Fibroblast of skin of left quadriceps (primary cell): ENCODE measurements around the gene PPWD1.
"Not testable (repeated sequence)": the region's sequence is repeated elsewhere in the genome, so short reads cannot be mapped to it uniquely, and the experiment has no call there.

Experiments
- DNase-seq, 2 experiments: peaks; one replicate each; pipeline ENCODE4 v3.0.0-alpha.2; 2013; ENCODE audit warnings: low read depth in 2 of 2

PPWD1 gene

DNA sequence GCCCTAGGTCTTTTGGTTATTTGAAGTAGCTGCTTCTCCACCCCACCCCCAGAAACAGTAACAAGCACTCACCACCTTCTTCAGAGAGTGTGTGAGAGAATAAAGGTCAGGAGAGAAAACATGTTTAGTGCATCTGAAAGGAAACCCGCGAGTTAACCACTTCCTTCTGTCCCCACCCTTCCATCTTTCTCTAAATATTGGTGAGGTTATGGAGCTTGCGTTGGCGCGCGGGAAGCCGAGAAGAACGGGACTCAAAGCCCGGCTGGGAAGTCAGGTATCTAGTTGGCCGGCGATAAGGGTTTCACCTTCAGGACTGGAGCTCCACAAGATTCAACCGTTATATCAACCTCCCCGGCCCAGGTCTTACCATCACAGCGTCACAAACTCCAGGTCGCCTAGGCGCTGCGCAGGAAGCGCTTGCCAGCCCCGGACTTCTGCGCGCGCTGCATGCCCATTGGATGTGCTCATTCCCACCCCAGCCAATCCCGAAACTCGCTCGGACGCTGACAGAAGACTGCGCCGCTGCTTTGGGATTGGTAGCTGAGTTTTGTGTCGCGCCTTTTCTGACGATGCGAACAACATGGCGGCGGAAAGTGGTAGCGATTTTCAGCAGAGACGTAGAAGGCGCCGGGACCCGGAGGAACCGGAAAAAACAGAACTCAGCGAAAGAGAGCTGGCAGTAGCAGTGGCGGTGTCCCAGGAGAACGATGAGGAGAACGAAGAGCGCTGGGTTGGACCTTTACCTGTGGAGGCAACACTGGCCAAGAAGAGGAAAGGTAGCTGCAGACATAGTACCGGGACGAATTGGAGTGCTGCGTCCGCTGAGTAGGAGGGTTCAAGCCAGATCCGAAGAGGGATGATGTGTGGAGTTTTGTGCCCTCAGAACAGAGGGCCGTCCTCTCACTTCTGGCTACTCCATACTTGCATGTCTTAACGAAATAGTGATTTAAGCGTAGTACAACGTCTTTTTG, at the start of gene PPWD1, which contains the start of gene CENPK:
TSS of gene PPWD1 (plus strand) at position 566 of the 971 bp plus-strand sequence. CDS start at position 581, 15 bp downstream.
TSS of gene CENPK (minus strand) at position 438 of the 971 bp plus-strand sequence. CDS start 8,261 bp downstream, outside the sequence.
- DNase-seq, result peak; percentile 85 to 86

DNA sequence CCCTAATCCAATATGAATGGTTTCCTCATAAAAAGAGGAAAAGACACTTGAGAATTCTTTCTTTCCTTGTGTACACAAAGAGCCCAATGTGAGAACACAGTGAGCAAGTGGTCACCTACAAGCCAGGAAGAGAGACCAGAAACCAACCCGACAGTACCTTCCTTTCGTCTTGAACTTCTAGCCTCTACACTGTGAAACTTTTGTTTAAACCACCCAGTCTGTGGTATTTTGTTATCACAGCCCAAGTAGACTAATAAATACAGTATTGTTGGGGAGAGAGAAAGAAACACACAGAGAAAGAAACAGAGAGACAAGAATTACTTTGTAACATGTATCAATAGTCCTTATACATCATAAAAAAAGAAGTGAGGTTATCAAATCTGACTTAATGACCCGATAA, 37.4 kb upstream of the PPWD1 start:
- DNase-seq, result no peak

DNA sequence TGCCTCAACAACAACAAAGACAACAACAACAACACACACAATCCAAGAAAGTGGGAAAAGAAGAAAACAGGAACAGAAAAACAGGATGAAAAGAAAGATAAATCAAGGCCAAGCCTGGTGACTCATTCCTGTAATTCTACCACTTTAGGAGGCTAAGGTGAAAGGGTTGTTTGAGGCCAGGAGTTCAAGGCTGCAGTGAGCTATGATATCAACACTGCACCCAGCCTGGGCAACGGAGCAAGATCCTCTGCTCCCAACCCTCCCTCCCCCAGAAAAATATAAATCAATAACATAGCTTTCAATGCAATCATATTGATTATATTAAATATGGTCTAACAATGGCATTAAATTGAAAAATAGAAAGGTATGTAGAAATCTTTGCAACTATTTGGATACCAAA, 32.2 kb upstream of the PPWD1 start:
- DNase-seq, result no peak

DNA sequence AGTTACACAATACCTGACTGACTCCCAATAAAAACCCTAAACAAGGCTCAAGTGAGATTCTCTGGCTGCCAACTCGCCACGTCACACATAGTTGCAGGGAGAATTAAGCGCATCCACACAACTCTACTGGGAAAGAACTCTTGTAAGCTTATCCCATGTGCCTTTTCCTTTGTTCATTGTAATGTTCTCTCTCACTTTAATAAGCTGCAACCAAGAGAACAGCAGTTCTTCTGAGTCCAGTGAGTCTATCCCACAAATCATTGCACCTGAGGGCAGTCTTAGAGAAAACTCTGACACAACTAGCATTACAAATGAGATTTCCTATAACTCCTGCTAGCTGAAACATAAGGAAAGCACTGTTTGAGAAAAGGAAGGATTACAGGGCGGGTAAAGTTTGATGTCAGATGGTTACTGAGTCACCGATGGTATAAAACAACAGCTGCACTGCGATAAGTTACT, 27.5 kb upstream of the PPWD1 start:
- DNase-seq, result no peak

DNA sequence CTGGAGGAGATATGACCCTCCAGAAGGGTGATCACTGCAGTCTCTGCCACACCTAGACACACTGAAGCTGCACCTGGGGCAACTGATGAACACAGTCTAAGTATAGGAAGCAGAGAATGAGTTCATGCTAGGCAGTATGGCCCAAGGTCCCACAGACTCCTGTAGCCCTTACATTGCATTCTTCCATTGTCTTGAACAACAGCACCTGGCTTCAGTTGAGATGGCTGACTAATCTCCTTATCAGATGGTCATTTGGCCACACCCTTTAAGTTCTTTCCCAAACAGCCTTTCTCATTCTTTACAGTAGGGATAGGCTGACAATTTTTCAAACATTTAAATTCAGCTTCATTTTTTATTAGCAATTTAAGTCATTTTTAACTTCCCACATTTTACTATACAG, 23.3 kb upstream of the PPWD1 start:
- DNase-seq, result no peak

DNA sequence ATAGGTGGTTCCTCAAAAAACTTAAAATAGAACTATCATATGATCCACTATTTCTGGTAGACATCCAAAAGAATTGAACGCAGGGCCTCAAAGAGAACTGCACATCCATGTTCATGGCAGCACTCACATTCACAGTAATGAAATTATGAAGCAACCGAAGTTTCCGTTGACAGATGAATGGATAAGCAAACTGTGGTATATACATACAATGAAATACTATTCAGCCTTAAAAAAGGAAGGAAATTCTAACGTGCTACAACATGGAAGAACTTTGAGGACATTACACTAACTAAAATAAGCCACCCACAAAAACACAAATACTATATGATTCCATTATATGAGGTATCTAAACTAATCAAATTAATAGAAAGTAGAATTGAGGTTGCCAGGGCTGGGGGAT, 18.6 kb upstream of the PPWD1 start:
- DNase-seq, result no peak

DNA sequence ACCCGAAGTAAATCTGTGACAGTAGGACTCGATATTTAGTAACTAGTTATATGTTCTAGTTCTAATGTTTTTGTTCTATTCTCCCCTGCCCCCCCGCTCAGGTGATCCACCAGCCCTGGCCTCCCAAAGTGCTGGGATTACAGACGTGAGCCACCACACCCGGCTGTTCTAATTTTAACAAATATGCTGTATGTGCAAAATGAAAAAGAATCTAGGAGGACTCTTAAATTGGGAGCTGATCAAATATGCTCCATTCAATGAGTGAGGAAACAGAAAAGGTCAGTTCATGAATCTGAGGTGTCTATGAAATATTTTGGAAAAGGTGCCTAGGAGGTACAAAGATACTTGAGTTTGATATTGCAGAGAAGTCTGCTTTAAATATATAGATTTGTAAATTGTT, 17.0 kb upstream of the PPWD1 start:
- no peak for DNase-seq

DNA sequence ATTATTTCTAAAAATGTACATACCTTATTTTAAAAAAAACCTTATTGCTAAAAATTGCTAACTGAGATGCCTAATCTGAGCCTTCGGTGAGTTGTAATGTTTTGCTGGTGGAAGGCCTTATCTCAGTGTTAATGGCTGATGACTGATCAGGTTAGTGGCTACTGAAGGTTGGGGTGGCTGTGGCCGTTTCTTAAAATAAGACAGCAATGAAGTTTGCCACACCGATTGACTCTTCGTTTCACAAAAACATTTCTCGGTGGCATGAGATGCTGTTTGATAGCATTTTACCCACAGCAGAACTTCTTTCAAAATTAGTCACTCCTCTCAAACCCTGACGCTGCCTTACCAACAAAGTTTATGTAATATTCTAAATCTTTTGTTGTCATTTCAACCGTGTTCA, 14.8 kb upstream of the PPWD1 start:
- no peak for DNase-seq

DNA sequence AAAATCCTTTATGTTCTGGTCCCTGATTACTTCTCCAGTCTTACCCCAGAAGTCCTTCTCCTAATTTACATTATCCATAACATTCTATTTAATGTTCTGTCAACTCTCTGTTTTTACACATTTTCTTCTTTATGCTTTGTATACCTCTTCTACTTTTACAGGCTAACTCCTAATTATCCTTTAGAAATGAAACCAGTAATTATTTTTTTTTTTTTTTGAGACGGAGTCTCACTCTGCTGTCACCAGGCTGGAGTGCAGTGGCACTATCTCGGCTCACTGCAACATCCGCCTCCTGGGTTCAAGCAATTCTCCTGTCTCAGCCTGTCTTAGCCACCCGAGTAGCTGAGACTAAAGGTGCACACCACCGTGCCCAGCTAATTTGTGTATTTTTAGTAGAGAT, 9.2 kb upstream of the PPWD1 start:
- no peak for DNase-seq

DNA sequence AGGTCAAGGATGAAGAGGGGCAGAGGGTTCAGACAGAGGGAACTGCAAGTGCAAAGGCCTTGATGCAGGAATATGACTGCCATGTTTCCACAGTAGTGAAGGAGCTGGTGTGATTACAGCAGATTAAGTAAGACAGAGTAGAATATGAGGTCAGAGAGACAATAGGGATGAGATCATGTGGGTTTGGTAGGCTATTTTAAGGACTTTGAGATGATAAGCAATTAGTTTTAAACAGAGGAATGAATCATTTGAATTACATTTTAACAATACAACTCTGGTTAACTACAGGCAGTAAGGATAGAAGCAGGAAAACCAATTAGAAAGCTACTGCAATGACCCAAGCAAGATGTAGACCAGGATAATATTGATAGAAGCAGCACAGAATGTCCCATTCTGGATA, 7.8 kb upstream of the PPWD1 start:
- no peak for DNase-seq

DNA sequence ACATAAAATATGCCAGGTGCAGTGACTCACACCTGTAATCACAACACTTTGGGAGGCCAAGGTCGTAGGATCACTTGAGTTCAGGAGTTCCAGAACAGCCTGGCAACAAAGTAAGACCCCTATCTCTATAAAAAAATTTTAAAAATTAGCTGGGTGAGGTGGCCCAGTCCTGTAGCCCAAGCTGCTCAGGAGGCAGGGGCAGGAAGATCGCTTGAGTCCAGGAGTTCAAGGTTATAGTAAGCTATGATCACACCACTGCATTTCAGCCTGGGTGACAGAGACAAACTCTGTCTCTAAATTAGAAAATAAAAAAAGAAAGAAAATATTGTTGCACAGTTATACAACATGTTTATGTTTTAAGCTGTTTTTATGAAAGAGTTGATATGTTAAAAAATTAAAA, 6.9 kb upstream of the PPWD1 start:
- no peak for DNase-seq

DNA sequence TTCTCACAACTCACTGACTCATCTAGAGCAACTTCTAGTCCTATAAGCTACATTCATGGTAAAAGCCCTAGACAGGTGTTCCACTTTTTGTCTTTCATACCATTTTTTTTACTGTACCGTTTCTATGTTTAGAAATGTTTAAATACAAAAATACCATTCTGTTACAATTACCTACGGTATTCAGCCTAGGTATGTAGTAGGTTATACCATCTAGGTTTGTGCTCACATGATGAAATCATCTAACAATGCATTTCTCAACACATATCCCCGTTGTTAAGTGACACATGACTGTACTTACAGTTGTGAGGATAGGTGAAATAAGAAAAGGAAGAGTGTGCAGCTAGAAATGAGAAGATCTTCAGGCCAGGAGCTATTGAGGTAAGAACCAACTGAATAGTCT, 6.4 kb upstream of the PPWD1 start:
- DNase-seq, result no peak

DNA sequence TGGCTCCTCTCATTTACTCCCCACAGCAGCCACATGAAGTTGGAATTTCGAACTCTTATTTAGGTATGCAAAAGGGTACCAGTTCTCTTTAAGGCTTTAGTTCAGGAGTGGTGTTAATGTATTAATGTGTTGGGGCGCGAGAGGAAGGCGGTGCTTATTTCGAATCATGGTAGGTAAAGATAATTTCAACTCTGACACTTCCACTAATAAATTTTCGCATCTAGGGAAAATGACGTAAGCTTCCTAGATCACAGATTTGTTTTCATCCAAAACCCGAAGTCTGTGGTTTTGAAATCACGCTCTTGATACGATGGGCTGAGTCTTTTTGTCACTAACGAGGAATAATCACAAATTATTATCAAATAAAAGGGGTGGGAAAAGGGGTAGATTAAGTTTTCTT, 681 bp downstream of the PPWD1 start:
- no peak for DNase-seq

DNA sequence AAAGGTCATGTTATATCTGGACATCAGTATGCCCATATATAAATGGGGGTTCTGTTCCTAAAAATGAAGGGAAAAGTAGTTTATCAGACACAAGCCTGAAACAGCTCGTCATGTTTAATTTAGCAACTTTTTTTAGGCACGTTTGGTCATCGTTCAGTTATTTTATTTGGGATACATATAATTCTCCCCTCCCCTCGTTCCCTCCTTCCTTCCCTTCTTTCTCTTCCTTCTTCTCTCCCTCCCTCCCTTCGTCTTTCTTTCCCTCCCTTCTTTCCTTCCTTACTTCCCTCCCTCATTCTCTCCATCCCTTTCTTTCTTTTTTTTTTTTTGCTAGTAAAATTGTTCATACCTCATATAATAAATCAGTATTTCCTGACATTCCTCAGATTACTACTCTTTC, 3.4 kb downstream of the PPWD1 start:
- DNase-seq, result no peak

DNA sequence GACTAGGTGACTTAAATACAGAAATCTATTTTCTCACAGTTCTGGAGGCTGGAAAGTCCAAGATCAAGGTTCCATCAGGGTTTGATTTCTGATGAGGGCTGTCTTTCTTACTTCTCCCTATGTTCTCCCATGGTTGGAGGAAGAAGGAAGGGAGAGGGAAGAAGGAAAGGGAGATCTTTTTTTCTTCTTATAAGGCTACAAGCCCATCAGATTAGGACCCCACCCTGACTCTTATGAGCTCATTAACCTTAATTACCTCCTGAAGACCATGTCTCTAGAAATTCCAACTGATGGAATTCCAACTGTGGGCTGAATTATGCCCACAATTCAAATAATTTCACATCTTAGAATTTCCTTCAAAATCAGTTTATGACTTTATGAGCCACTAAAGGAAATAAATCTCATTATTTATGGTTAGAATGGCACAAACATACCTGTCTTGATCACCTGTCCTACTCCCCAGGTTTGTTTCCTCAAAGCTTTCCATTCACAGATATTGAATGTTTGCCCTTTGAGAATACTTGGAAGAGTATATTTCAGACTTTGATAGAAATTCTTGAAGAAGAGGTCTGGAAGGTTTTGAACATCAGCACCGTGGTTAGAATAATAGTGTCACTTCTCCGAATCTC, 7.6 kb downstream of the PPWD1 start:
- no peak for DNase-seq

DNA sequence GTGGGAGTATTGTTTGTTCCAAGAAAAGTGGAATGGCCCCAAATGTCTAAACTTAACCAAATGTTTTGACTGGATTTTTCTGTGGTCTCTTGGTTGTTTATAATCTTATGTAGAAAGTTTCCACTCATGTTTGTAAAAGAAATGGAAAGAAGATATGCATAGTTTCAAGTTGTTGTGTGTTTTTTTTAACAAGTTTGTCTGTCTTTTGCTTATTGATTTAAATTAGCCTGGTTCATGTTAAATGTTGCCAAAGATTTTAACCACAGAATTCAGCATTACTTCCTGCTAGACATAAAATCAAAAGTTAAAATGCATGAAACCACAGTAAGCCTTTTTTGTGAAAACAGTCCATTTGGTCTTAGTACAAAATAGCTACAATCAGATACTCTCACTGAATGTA, 14.0 kb downstream of the PPWD1 start:
- DNase-seq, result no peak

DNA sequence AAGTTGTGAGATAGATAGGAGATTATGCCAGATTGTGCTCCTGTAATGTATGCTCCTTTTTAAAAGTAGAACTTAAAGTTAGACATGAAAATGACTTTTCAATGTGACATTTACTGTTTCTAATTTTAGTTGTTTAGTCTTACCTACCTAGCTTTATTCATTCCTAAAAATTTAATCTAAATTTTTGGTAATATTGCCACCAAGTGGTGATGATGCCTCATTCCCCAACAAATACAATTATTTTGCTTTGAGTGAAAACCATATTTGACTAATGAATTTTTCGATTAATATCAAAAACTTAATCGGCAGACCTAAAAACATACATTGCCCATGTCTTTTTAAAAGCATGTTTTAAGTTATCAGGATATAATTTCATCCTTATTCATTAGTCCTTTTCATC, 25.6 kb downstream of the PPWD1 start:
- no peak for DNase-seq

DNA sequence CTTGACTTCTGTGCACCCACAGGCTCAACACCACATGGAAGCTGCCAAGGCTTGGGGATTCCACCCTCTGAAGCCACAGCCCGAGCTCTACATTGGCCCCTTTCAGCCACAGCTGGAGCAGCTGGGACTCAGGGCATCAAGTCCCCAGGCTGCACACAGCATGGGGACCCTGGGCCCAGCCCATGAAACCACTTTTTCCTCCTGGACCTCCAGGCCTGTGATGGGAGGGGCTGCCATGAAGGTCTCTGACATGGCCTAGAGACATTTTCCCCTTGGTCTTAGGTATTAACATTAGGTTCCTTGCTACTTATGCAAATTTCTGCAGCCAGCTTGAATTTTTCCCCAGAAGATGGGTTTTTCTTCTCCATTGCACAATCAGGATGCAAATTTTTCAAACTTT, 38.7 kb downstream of the PPWD1 start:
- not testable (repeated sequence) for DNase-seq

DNA sequence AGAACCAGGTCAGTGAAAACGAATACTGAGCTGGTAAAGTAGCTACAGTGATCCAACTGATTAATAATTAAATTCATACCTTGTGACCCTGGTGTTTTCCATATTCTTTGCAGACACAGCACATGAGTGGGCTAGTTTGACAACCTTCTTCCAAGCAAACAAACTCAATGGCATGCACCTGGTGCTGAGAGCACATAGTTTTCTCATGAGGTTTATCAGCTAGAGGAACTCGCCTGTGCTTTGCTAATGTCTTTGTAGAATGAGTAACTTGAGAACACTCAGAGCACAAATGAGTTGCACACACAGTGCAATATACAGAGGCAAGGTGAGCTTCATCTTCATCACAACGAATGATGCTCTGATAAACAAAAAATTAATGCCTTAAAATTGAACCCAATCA, 48.4 kb downstream of the PPWD1 start:
- DNase-seq, result no peak

DNA sequence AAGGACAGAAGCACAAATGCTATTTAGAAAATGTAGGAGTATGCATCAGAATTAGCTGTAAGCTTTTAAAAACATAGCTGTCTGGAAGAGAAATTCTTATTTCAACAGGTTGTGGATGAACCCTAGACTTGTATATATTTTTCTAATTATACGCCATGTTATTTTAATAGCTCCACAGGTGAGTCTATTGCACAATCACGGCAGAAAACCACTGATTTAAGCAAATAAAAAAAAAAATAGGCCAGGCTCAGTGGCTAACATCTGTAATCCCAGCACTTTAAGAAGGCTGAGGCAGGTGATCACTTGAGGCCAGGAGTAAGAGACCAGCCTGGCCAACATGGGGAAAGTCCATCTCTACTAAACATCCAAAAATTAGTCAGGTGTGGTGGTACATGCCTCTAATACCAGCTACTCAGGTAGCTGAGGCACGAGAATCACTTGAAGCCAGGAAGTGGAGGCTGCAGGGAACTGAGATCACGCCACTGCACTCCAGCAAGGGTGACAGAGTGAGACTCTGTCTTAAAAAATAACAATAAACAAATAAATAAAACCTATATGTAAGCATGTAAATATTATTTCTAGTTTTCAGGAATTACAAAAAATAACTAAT, 49.3 kb downstream of the PPWD1 start:
- DNase-seq, result no peak

DNA sequence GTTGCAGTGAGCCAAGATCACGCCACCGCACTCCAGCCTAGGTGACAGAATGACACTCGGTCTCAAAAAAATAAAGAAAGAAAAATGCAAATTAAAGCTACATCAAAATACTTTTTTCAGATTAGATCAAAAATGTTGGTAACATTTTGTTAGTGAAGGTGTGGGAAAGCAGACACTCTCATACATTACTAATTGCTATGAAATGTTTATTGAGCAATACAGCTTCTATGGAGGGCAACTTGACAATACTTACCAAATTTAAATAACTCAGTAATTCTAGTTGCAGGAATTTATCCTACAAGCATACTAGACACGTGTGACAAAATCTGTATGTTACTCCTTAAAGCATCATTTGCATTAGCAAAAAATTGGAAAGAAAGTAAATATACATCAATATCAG, 56.9 kb downstream of the PPWD1 start:
- DNase-seq, result no peak

DNA sequence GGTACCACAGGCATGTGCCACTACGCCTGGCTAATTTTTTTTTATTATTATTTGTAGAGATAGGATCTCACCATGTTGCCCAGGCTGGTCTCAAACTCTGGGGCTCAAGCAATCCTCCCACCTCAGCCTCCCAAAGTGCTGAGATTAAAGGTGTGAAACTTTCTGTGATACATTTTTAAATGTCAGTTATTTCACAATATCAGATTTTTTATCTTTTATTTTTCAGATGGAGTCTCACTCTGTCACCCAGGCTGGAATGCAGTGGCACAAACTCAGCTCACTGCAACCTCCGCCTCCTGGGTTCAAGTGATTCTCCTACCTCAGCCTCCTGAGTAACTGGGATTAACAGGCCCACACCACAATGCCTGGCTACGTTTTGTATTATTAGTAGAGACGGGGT, 58.9 kb downstream of the PPWD1 start:
- not testable (repeated sequence) for DNase-seq

DNA sequence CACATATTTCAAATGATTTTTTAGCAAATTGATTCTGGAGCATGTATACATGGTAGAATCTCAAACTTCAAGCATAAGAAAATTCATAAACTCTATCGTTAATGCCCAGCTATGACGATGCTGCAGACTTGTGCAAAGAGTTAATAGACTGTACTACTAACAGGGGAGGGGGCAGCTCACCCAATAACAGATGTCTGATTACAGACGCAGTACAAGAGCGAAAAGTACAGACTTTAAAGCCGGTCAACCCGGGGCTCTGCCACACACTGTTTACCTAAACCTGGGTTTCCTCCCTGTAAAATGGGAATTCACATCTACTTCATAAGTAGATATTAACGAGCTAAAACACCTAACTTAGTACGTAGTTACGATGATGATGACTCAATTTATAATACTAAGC, 60.4 kb downstream of the PPWD1 start:
- DNase-seq, result no peak
